GM23338 (cell line): ENCODE measurements around the gene ANO1. TPM values are rescaled to one million over a fixed set of nuclear protein-coding genes. Genes with fewer than 3 reads are reported as not detected.

Experiments used
- ATAC-seq: fragments of 200-7000 bp; cut with Tn5 transposase; 3 replicates; pipeline ENCODE4 v1.9.1; 2020
- DNase-seq: peaks from one replicate; pipeline ENCODE4 v3.0.0-alpha.2; 2015; ENCODE audit warnings: low spot score
- H2AFZ ChIP-seq: fragments of 200-600 bp; sonication (generic); 2 replicates; pipeline ENCODE4 v1.8.0; 2016; ENCODE audit warnings: antibody characterized with exemption, mild to moderate bottlenecking, moderate library complexity
- H3F3A ChIP-seq: fragments of 200-600 bp; sonication (generic); replicated peaks from 2 replicates; pipeline ENCODE4 v1.8.0; 2017; ENCODE audit warnings: antibody characterized with exemption, mixed run types, low read depth
- H3K27ac ChIP-seq: fragments of 200-600 bp; sonication (generic); 2 replicates; pipeline ENCODE4 v1.6.1; 2016; ENCODE audit warnings: low read depth
- H3K27me3 ChIP-seq: fragments of 200-600 bp; sonication (generic); 2 replicates; pipeline ENCODE4 v1.8.0; 2016; ENCODE audit warnings: mild to moderate bottlenecking, mixed run types, moderate library complexity; ENCODE audit not compliant: insufficient read depth
- H3K36me3 ChIP-seq: fragments of 200-600 bp; sonication (generic); 2 replicates; pipeline ENCODE4 v1.8.0; 2016; ENCODE audit warnings: mild to moderate bottlenecking; ENCODE audit not compliant: insufficient read depth
- H3K4me1 ChIP-seq: fragments of 200-600 bp; sonication (generic); 2 replicates; pipeline ENCODE4 v1.8.0; 2016; ENCODE audit warnings: mild to moderate bottlenecking, moderate library complexity; ENCODE audit not compliant: insufficient read depth
- H3K4me2 ChIP-seq: fragments of 200-600 bp; sonication (generic); 2 replicates; pipeline ENCODE4 v1.7.1; 2017; ENCODE audit warnings: mixed run types
- H3K4me3 ChIP-seq: fragments of 200-600 bp; sonication (generic); 2 replicates; pipeline ENCODE4 v1.6.1; 2016; ENCODE audit warnings: mixed run types
- H3K79me2 ChIP-seq: fragments of 200-600 bp; sonication (generic); replicated peaks from 2 replicates; pipeline ENCODE4 v1.8.0; 2017; ENCODE audit warnings: mild to moderate bottlenecking; ENCODE audit not compliant: insufficient read depth
- H3K9me2 ChIP-seq: fragments of 200-600 bp; sonication (generic); 2 replicates; pipeline ENCODE4 v1.8.0; 2017; ENCODE audit not compliant: insufficient read depth
- H4K20me1 ChIP-seq: fragments of 200-600 bp; sonication (generic); replicated peaks from 2 replicates; pipeline ENCODE4 v1.8.0; 2017; ENCODE audit warnings: mild to moderate bottlenecking; ENCODE audit not compliant: insufficient read depth
- H3K27ac Mint-ChIP-seq: 2 replicates; pipeline ENCODE4 v1.8.0; 2020; ENCODE audit warnings: inconsistent platforms, mild to moderate bottlenecking, moderate library complexity, mixed read lengths
- H3K27me3 Mint-ChIP-seq: 3 replicates; pipeline ENCODE4 v1.8.0; 2022; ENCODE audit warnings: low read depth, mild to moderate bottlenecking, moderate library complexity, mixed read lengths, inconsistent platforms; ENCODE audit not compliant: insufficient read depth, poor library complexity
- H3K36me3 Mint-ChIP-seq: 3 replicates; pipeline ENCODE4 v1.8.0; 2021; ENCODE audit warnings: low read depth, mild to moderate bottlenecking, inconsistent platforms, moderate library complexity, mixed read lengths
- H3K4me1 Mint-ChIP-seq: 3 replicates; pipeline ENCODE4 v1.8.0; 2020; ENCODE audit warnings: mild to moderate bottlenecking, inconsistent platforms, mixed read lengths
- H3K4me3 Mint-ChIP-seq: 3 replicates; pipeline ENCODE4 v1.8.0; 2021; ENCODE audit warnings: moderate library complexity, mild to moderate bottlenecking, inconsistent platforms, mixed read lengths
- H3K9me3 Mint-ChIP-seq: 3 replicates; pipeline ENCODE4 v1.8.0; 2020; ENCODE audit warnings: moderate library complexity, mild to moderate bottlenecking, inconsistent platforms, mixed read lengths
- CREB1 ChIP-seq: fragments of 250-450 bp; sonication (Bioruptor Pico); IDR thresholded peaks from 2 replicates; pipeline ENCODE4 v1.5.0; 2020; ENCODE audit warnings: low read depth, mild to moderate bottlenecking, moderate library complexity
- NANOG ChIP-seq: IDR thresholded peaks from 2 replicates; pipeline ENCODE4 v1.6.1; 2016; ENCODE audit warnings: antibody characterized with exemption, borderline replicate concordance
- POLR2AphosphoS5 ChIP-seq: IDR thresholded peaks from 2 replicates; pipeline ENCODE4 v1.6.1; 2016; ENCODE audit warnings: antibody characterized with exemption, low read depth
- ZNF114 ChIP-seq: fragments of 250-450 bp; sonication (Bioruptor Pico); IDR thresholded peaks from 2 replicates; pipeline ENCODE4 v1.5.0; 2020; ENCODE audit warnings: mild to moderate bottlenecking, moderate library complexity
- ZNF462 ChIP-seq: fragments of 250-450 bp; sonication (Bioruptor Pico); IDR thresholded peaks from 2 replicates; pipeline ENCODE4 v1.5.0; 2020; ENCODE audit warnings: mild to moderate bottlenecking, moderate library complexity
- polyA plus RNA-seq: library from polyadenylated mRNA; unstranded; fragments of >200 nt; fragmentation: Nextera tagmentation; extraction: Ambion mirVana; gene quantifications from 2 replicates; pipeline ENCODE4 v1.2.1, GENCODE V29; 2016
- total RNA-seq: library from RNA; depleted of rRNA; stranded (reverse); fragments of >200 nt; shearing (Covaris generic); gene quantifications from 2 replicates; pipeline ENCODE4 v1.2.3, GENCODE V29; 2014

Gene ANO1
- total and polyA plus RNA-seq, 2 experiments from 2014 or later, result 1.4 to 3.4 TPM

DNA sequence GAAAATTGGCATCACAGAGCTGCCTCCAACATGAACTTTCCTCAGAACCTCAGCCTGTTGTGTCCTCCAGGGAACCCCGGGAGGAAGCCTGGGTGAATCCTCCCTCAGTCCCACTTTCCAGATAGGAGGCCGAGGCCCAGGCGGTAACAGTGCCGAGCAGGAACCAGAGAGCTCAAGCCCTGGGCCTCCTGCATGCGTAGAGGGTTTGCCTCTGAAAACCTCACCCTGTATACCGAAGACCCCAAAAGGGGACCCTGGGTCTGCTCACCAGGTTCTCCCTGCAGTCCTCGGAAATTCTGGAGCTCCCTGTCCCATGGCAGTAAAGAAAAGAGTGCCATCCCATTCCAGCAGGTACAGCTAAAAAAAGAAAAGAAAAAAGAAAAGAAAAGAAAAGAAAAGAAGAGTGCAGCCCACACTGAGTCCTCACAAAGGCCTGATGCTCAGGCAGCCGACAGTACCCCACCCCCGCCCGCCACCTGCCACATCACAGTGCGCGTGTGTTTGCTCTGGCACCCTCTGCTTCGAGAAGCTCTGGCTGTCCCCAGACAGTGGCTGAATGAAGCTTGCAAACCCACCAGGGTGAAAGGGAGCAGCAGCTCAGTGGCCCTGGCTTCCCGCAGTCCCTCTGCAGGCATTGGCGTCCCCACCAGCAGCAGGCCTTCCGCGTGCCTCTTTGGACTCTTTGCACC, 96.6 kb downstream of the ANO1 start (continued):
- no peak for TF ChIP-seq ZNF462 (CRISPR knock-in tag)
- TF ChIP-seq NANOG, result no peak

DNA sequence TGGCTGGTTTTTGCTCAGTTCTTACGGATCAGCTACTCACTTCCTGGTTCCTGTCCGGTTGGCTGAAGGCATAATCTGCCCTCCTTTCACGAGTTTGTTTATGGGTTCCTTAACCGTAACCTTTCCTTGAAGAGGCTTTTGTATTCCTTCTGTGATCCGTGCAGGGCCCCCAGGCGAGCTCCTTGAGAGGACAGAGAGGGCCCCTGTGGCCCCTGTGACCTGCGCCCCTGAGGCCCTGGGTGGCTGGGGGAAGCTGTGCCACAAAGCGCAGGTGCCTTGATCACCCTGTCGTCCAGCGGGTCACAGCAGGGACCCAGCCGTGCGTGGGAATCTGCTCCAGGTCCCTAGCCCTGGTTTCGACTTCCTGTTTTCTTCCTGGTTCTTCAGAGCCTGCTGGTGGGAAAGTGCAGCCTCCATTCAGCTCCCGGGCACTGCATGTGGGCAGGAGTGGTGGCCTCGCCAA, 97.2 kb downstream of the ANO1 start:
- no peaks in the 10 kb centered on the region; the same call in 2 of the 3 replicates for H3K9me3 Mint-ChIP-seq
- Histone ChIP-seq H2AFZ (peak overlapping the region; percentile 88), H3K36me3 (no peaks in the 10 kb centered on the region), H3K4me2 (no peak overlapping the region), H3K79me2 (no peaks in the 10 kb centered on the region), H3K9me2 (no peaks in the 10 kb centered on the region), H3K4me3 (no peak overlapping the region), H3K27ac (peak overlapping the region; percentile 66; the same call in 1 of the 2 replicates), H4K20me1 (no peaks in the 10 kb centered on the region), H3K27me3 (no peaks in the 10 kb centered on the region), H3K4me1 (peaks cover 9% of the 10 kb centered on the region; the same call in 1 of the 2 replicates), H3F3A (no peaks in the 10 kb centered on the region)
- H3K4me3 Mint-ChIP-seq, result no peak overlapping the region; the same call in 2 of the 3 replicates
- TF ChIP-seq CREB1 (no peak), ZNF462 (CRISPR knock-in tag) (no peak), POLR2AphosphoS5 (no peak), ZNF114 (CRISPR knock-in tag) (no peak)
- peak; percentile 13 for ATAC-seq
- H3K27me3 Mint-ChIP-seq, result peaks cover 4% of the 10 kb centered on the region
- peaks cover 18% of the 10 kb centered on the region for H3K4me1 Mint-ChIP-seq
- H3K27ac Mint-ChIP-seq, result no peak overlapping the region
- H3K36me3 Mint-ChIP-seq, result no peaks in the 10 kb centered on the region
- DNase-seq, result peak; percentile 35
